A549 (cell line): ENCODE measurements around the gene PTPRD. TPM values are rescaled to one million over a fixed set of nuclear protein-coding genes. Genes with fewer than 3 reads are reported as not detected.

Experiments
- ATAC-seq, 2 experiments: fragments of 200-7000 bp in 1 of 2; fragments of >200 bp in 1 of 2; cut with Nextera tagmentation in 1 of 2; cut with Tn5 transposase in 1 of 2; 3 replicates each; pipeline versions ENCODE4 v1.8.0 to v1.9.1; 2018 to 2020; ENCODE audit warnings: mild to moderate bottlenecking in 1 of 2, moderate library complexity in 1 of 2
- CTCF ChIA-PET: fragments of 300-600 bp; sonication (Branson Sonifier 250); formaldehyde crosslinking; extraction: SDS; loops from one replicate; lab custom pipeline; 2021; ENCODE audit warnings: antibody characterized with exemption, inconsistent platforms; lab: Yijun Ruan, JAX
- POLR2A ChIA-PET: fragments of 350-600 bp; formaldehyde crosslinking; extraction: SDS; loops from one replicate; lab custom pipeline; 2021; ENCODE audit warnings: antibody characterized with exemption, inconsistent platforms; lab: Yijun Ruan, JAX
- DNase-seq, 2 experiments: peaks; one replicate each; pipeline versions ENCODE4 v3.0.0 to v3.0.0-alpha.2; 2011 to 2016; ENCODE audit warnings: low read depth in 1 of 2, low spot score in 1 of 2
- FAIRE-seq: peaks from 2 replicates; lab custom pipeline; 2011; peaks lifted over from hg19 to GRCh38; lab: Jason Lieb, UNC
- H3K27ac ChIP-seq, 2 experiments: fragments of >200 bp; sonication (Bioruptor Twin); formaldehyde crosslinking; 3 replicates each; pipeline ENCODE4 v1.5.1; 2016 to 2017
- H3K4me1 ChIP-seq: fragments of >200 bp; sonication (Bioruptor Twin); formaldehyde crosslinking; 3 replicates; pipeline ENCODE4 v1.6.1; 2016
- H3K4me2 ChIP-seq: fragments of >200 bp; sonication (Bioruptor Twin); formaldehyde crosslinking; 3 replicates; pipeline ENCODE4 v1.6.1; 2016
- H3K4me3 ChIP-seq: fragments of >200 bp; sonication (Bioruptor Twin); formaldehyde crosslinking; 3 replicates; pipeline ENCODE4 v1.5.1; 2016
- H3K9me3 ChIP-seq: fragments of >200 bp; sonication (Bioruptor Twin); formaldehyde crosslinking; 3 replicates; pipeline ENCODE4 v1.6.1; 2016
- BHLHE40 ChIP-seq: IDR thresholded peaks from 2 replicates; pipeline ENCODE4 v1.6.1; 2012; ENCODE audit warnings: low read depth, low read length, inconsistent platforms
- CBX8 ChIP-seq: fragments of 200-600 bp; sonication (generic); IDR thresholded peaks from 2 replicates; pipeline ENCODE4 v1.6.1; 2016
- CEBPB ChIP-seq, 2 experiments: fragments of >200 bp in 1 of 2; sonication (Bioruptor Twin) in 1 of 2; formaldehyde crosslinking in 1 of 2; IDR thresholded peaks; 2 replicates each; pipeline ENCODE4 v1.6.1; 2012 to 2016
- CTCF ChIP-seq: fragments of >200 bp; sonication (Bioruptor Twin); formaldehyde crosslinking; IDR thresholded peaks from 3 replicates; pipeline ENCODE4 v1.5.1; 2016
- EHF ChIP-seq: fragments of 250-450 bp; sonication (Bioruptor Pico); IDR thresholded peaks from 2 replicates; pipeline ENCODE4 v1.5.0; 2020; ENCODE audit warnings: mild to moderate bottlenecking
- ELK1 ChIP-seq: fragments of 150-350 bp; IDR thresholded peaks from 2 replicates; pipeline ENCODE4 v1.6.1; 2014; ENCODE audit warnings: low read depth, mild to moderate bottlenecking, low read length
- ESRRA ChIP-seq: fragments of 150-350 bp; IDR thresholded peaks from 2 replicates; pipeline ENCODE4 v1.6.1; 2014; ENCODE audit warnings: mild to moderate bottlenecking, low read length, borderline replicate concordance
- FOSB ChIP-seq: fragments of 250-450 bp; sonication (Bioruptor Pico); IDR thresholded peaks from 2 replicates; pipeline ENCODE4 v1.5.0; 2020; ENCODE audit warnings: mild to moderate bottlenecking, moderate library complexity
- FOSL2 ChIP-seq, 2 experiments: fragments of 450-650 bp in 1 of 2; fragments of >200 bp in 1 of 2; sonication (Bioruptor Twin) in 1 of 2; formaldehyde crosslinking; IDR thresholded peaks; 2 replicates each; pipeline versions ENCODE4 v1.5.0 to v1.6.1; 2016 to 2020; ENCODE audit warnings: mild to moderate bottlenecking in 1 of 2, moderate library complexity in 1 of 2
- HDAC2 ChIP-seq: fragments of 200-600 bp; sonication (generic); IDR thresholded peaks from 2 replicates; pipeline ENCODE4 v1.6.1; 2016
- HEYL ChIP-seq: fragments of 250-450 bp; sonication (Bioruptor Pico); IDR thresholded peaks from 2 replicates; pipeline ENCODE4 v1.8.0; 2021; ENCODE audit warnings: mild to moderate bottlenecking, moderate library complexity
- HOXB5 ChIP-seq: fragments of 250-450 bp; sonication (Bioruptor Pico); IDR thresholded peaks from 2 replicates; pipeline ENCODE4 v1.5.0; 2020; ENCODE audit warnings: mild to moderate bottlenecking, moderate library complexity
- KDM1A ChIP-seq: fragments of 200-600 bp; sonication (generic); IDR thresholded peaks from 2 replicates; pipeline ENCODE4 v1.6.1; 2016; ENCODE audit warnings: low read depth, mild to moderate bottlenecking
- KDM5A ChIP-seq: fragments of 200-600 bp; sonication (generic); IDR thresholded peaks from 2 replicates; pipeline ENCODE4 v1.6.1; 2016; ENCODE audit warnings: antibody characterized with exemption, mild to moderate bottlenecking
- MAX ChIP-seq: IDR thresholded peaks from 2 replicates; pipeline ENCODE4 v1.6.1; 2012
- NR3C1 ChIP-seq: fragments of >200 bp; sonication (Bioruptor Twin); formaldehyde crosslinking; IDR thresholded peaks from 3 replicates; pipeline ENCODE4 v1.6.1; 2017
- PHF8 ChIP-seq: fragments of 200-600 bp; sonication (generic); IDR thresholded peaks from 2 replicates; pipeline ENCODE4 v1.6.1; 2016; ENCODE audit warnings: low read depth, mild to moderate bottlenecking, antibody characterized with exemption, moderate library complexity, borderline replicate concordance
- POLR2AphosphoS2 ChIP-seq: conservative IDR thresholded peaks from 2 replicates; pipeline ENCODE4 v1.6.1; 2012; ENCODE audit warnings: low read length, improper control_type of control experiment, inconsistent platforms
- RAD21 ChIP-seq, 2 experiments: fragments of >200 bp in 1 of 2; sonication (Bioruptor Twin) in 1 of 2; formaldehyde crosslinking in 1 of 2; IDR thresholded peaks in 1 of 2; conservative IDR thresholded peaks in 1 of 2; 2 replicates in 1 of 2; 3 replicates in 1 of 2; pipeline ENCODE4 v1.6.1; 2012 to 2018; ENCODE audit warnings: inconsistent platforms in 1 of 2
- RCOR1 ChIP-seq: fragments of 150-350 bp; IDR thresholded peaks from 2 replicates; pipeline ENCODE4 v1.6.1; 2014; ENCODE audit warnings: antibody characterized with exemption, low read length, low read depth
- REST ChIP-seq: fragments of 200-600 bp; sonication (generic); IDR thresholded peaks from 2 replicates; pipeline ENCODE4 v1.6.1; 2016; ENCODE audit warnings: antibody characterized with exemption, mild to moderate bottlenecking, moderate library complexity
- RNF2 ChIP-seq: fragments of 200-600 bp; sonication (generic); IDR thresholded peaks from 2 replicates; pipeline ENCODE4 v1.6.1; 2016; ENCODE audit warnings: low read depth, mild to moderate bottlenecking, antibody characterized with exemption, moderate library complexity, borderline replicate concordance
- SREBF2 ChIP-seq: fragments of 450-650 bp; IDR thresholded peaks from 2 replicates; pipeline ENCODE4 v1.6.1; 2014; ENCODE audit warnings: mild to moderate bottlenecking, moderate library complexity
- TFCP2L1 ChIP-seq: fragments of 250-450 bp; sonication (Bioruptor Pico); IDR thresholded peaks from 2 replicates; pipeline ENCODE4 v1.5.0; 2021; ENCODE audit warnings: mild to moderate bottlenecking
- TP53 ChIP-seq: fragments of 250-450 bp; sonication (Bioruptor Pico); IDR thresholded peaks from 2 replicates; pipeline ENCODE4 v1.5.0; 2021; ENCODE audit warnings: mild to moderate bottlenecking, moderate library complexity
- USF2 ChIP-seq: fragments of 450-650 bp; IDR thresholded peaks from 2 replicates; pipeline ENCODE4 v1.6.1; 2014; ENCODE audit warnings: antibody characterized with exemption
- ZC3H11A ChIP-seq: fragments of 450-650 bp; IDR thresholded peaks from 2 replicates; pipeline ENCODE4 v1.6.1; 2014; ENCODE audit warnings: antibody characterized with exemption, mild to moderate bottlenecking
- ZFP36 ChIP-seq: fragments of 450-650 bp; IDR thresholded peaks from 2 replicates; pipeline ENCODE4 v1.6.1; 2014; ENCODE audit warnings: borderline replicate concordance; ENCODE audit not compliant: partially characterized antibody
- ZSCAN20 ChIP-seq: fragments of 250-450 bp; sonication (Bioruptor Pico); IDR thresholded peaks from 2 replicates; pipeline ENCODE4 v1.8.0; 2022; ENCODE audit warnings: mild to moderate bottlenecking, moderate library complexity
- polyA plus RNA-seq, 4 experiments: library from polyadenylated mRNA; depleted of rRNA in 3 of 4; stranded (reverse); fragments of >200 nt; fragmentation: RNase III in 1 of 4; extraction: RNeasy Plus Mini Kit Qiagen cat#74134 plus additional on column Dnase treatment in 1 of 4; gene quantifications; 2 replicates in 3 of 4; 3 replicates in 1 of 4; pipeline ENCODE4 v1.2.3, GENCODE V29; 2011 to 2017

The PTPRD gene
- polyA plus RNA-seq, 2 of the 4 experiments (the other 2 are of a cell fraction): 0.39 to 1.3 TPM

- CTCF ChIA-PET: no interaction called here
- H3K27ac ChIP-seq: no peak overlapping the region
- no peaks in the 10 kb centered on the region for H3K9me3 ChIP-seq
- DNase-seq (no peak), FAIRE-seq (no peak), ATAC-seq (no peak)
- H3K4me2 ChIP-seq: no peak overlapping the region
- no peak overlapping the region for H3K4me3 ChIP-seq
- H3K4me1 ChIP-seq: no peaks in the 10 kb centered on the region
- POLR2A ChIA-PET: no interaction called here
- TF ChIP-seq POLR2AphosphoS2: no peak
- TF ChIP-seq RAD21 (conservative IDR thresholded peaks at IDR 0.05 in 1 of 2, IDR thresholded peaks at IDR 0.05 in 1 of 2): no peak
- TF ChIP-seq BHLHE40: no peak
- TF ChIP-seq NR3C1: no peak
- TF ChIP-seq HEYL: no peak
- TF ChIP-seq MAX: no peak
- TF ChIP-seq ZFP36: no peak
- TF ChIP-seq FOSL2 (IDR thresholded peaks at IDR 0.05): no peak
- no peak for TF ChIP-seq FOSL2 (CRISPR knock-in tag; IDR thresholded peaks at IDR 0.05)
- no peak for TF ChIP-seq HDAC2
- TF ChIP-seq KDM5A: no peak
- TF ChIP-seq FOSB (CRISPR knock-in tag): no peak
- TF ChIP-seq RNF2: no peak
- TF ChIP-seq TP53 (CRISPR knock-in tag): no peak
- no peak for TF ChIP-seq CBX8
- no peak for TF ChIP-seq KDM1A
- no peak for TF ChIP-seq TFCP2L1 (CRISPR knock-in tag)
- no peak for TF ChIP-seq REST
These were observed 1813.2 kb downstream of the PTPRD start for GRCh38 chr9:8799615-8800014.

GRCh38 chr9:8799206-8799605 lies 1813.6 kb downstream of the PTPRD start:
- Histone ChIP-seq H3K27ac (no peak overlapping the region), H3K4me3 (no peak overlapping the region), H3K4me1 (no peaks in the 10 kb centered on the region), H3K4me2 (no peak overlapping the region), H3K9me3 (no peaks in the 10 kb centered on the region)
- DNase-seq (no peak), FAIRE-seq (no peak), ATAC-seq (no peak)
- CTCF ChIA-PET: no interaction called here
- POLR2A ChIA-PET: no interaction called here
- TF ChIP-seq MAX (no peak), USF2 (no peak), HOXB5 (CRISPR knock-in tag) (no peak), ESRRA (no peak), PHF8 (no peak), RCOR1 (no peak), KDM1A (no peak), TFCP2L1 (CRISPR knock-in tag) (no peak), ZC3H11A (no peak), HEYL (no peak), CEBPB (IDR thresholded peaks at IDR 0.05) (no peak), ZSCAN20 (CRISPR knock-in tag) (no peak), CTCF (no peak), FOSB (CRISPR knock-in tag) (no peak), BHLHE40 (no peak), SREBF2 (no peak), ELK1 (no peak), EHF (CRISPR knock-in tag) (no peak)
